Measurements from ENCODE around the gene C5.
A peak's percentile ranks its signal among the peaks of the same experiment; 100 is the strongest.

The C5 gene

DNA sequence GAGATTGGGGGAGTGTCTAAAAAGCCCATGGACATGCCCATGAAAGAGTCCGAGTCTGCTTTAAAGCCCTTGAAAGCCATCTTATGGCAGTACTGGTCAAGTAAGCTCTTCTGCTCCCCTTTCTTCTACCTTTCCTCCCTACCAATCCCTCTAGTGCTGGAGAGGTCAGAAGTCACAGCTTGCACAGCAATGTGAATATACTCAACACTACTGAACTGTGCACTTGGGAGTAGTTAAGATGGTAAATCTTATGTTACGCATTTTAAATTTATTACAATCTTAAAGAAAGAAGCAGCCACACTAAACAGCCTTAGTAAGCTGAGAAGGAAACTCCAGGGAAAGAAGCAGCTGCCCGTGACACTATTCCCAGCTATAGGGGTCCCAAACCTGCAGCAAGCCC lies 111.2 kb downstream of the C5 start:
- DNase-seq = no peak

DNA sequence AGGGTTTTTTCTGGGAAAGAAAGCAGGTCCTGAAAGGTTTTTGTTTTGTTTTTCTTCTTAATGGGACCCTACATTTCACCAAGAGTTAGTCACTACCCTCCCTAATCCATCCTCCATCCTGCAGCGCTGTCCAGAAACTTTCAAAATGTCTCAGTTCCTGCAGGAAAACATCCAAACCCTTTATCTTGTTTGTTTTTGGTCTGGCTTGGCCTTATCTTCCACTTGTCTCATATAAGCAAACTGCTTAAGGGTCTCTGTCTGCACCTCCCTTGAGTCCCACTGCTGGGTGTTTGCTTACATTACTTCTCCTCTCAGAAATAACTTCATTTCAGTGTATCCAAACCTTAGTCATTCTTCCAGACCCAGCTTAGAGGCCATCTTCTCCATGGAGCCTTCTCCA lies 112.5 kb downstream of the C5 start:
- DNase-seq = no peak

DNA sequence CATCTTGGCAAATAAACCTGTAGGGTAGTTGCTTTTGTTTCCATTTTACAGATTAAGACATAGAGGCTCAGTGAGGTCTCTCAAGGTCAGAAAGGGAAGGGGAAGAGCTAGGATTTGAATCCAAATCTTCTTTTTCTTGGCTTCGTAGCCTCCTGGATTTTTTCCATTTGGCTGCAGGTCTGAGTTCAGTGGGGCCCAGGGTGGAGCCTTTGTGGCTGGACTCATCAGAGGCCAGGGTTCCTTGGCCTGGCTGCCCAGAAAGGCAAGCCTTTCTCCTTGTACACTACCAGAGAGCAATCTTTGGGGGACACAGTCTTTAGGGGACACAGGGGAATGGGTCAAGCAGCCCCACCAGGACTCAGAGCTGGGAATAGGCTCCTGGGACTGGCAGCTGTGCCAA lies 112.9 kb downstream of the C5 start:
- no peak for DNase-seq

DNA sequence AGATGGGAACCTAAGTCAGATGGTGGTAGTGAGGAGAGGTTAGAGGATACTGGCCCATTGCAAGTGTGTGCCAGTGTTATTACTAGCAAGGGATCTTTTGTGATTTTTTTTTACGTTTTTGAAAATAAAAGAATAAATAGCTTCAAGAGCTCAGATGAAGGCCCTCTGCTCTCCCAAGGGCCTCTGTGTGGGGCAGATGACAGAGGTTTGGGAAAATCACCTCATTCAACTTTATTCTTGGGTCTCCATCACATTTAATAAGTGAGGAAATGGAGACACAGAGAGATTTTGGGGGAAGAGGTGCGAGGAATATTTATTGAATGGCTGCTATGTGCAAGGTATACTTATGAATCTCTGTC lies 113.3 kb downstream of the C5 start:
- no peak for DNase-seq

DNA sequence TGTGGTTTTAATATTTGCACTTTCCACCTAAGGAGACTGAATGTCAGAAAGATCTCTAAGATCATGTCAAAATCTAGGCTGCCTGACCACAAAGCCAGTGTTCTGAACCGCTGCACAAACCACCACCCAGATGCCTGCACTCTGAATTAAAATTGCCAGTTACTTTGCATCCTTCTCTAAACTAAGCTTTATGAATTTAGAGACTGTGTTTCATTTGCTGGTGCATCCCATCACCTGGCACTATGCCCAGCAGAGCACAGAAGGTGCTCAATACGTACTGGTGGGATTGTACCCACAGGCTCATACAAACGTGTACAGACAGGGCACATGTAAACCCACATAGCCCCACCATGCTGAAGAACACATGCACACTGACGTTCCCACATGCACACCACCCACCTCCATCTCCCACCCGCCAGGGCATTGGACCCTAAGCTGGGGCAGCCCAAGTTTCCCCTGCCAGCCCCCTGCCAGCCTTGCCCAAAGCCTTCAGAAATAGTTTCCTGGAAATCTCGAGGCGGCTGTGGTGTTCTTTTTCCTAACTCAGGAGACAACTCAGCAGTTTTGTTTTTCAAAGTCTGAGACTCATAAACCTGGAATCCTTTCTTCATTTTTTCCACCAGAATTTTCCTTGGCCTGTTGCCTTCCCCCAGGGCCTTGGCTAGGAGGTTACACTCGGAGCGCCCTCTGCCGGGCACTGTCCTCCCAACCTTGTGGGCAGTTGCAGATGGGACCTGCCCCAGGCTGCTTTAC lies 113.9 kb downstream of the C5 start:
- peak; percentile 45 to 79 for DNase-seq

DNA sequence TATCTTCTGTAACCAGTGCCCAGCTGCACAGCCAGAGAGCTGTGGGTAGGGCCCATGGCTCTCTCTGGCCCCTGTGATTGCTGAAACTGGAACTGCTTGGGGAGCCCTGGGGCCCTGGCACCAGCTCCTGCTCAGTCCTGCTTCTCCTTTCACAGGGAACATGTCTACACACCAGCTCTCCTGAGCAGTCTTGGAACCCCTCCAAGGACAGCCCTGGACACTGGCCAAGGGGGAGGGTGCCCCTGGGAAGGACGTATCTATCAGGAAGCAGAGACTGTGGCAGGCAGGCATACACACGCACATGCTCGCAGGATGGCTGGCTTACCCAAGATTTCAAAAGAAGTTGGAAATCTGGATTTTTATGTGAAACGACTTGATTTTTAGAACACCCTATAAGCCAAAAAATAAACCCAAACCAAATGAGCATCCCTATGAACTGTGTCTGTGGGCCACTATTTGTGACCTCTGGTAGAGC lies 114.7 kb downstream of the C5 start:
- no peak for DNase-seq

DNA sequence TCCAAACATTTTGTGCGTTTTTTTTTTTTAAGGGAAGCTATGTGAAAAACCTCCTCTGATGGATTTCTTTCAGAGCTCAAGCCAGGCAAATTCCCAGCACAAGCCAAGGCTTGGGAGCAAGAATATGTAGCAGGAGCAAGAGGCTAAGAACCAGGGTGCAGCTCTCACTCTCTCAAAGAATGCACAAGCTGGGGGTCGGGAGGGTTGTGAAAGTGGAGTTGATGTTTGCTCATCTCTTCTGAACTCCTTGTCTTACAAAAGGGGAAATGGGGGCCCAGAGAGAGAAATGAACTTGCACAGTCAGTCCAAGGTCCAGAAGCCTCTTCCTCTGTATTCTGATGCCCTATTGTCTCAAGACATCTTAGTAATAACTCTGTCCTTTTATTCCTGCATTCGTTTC lies 115.8 kb downstream of the C5 start:
- DNase-seq = no peak

DNA sequence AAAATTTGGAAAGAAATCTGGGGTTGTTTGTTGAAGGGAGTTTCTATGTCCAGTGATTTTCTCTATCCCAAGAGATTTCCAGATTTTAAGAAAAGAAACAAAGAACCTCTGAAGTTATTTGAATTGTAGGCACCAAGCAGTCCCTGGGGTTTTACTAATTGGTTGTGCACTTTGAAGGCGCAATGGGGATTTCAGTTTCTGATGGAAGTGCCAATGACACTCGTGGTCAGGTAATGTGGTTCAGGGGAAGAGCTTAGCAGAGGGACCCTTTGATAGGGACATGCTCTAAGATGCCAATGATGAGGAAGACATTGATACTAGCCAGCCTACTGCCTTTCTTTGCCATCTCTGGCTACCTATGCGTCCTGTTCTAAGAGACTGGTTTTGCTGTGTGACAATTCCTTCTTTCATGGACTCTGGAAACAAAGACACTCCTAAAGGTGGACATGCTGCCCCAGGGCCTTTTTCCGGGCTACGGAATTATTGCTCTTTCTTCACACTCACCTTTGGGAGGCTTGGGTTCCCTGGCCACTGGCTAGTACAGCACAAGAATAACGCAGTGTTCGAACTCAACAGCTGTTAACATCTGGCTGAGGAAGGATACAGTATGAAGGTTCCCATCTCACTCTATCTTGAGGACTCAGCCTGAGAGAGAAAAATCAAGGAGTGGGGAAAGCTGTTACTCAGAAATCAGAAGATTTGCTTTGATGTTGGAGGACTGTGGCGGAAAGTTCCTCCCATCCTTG lies 116.6 kb downstream of the C5 start:
- no peak for DNase-seq

DNA sequence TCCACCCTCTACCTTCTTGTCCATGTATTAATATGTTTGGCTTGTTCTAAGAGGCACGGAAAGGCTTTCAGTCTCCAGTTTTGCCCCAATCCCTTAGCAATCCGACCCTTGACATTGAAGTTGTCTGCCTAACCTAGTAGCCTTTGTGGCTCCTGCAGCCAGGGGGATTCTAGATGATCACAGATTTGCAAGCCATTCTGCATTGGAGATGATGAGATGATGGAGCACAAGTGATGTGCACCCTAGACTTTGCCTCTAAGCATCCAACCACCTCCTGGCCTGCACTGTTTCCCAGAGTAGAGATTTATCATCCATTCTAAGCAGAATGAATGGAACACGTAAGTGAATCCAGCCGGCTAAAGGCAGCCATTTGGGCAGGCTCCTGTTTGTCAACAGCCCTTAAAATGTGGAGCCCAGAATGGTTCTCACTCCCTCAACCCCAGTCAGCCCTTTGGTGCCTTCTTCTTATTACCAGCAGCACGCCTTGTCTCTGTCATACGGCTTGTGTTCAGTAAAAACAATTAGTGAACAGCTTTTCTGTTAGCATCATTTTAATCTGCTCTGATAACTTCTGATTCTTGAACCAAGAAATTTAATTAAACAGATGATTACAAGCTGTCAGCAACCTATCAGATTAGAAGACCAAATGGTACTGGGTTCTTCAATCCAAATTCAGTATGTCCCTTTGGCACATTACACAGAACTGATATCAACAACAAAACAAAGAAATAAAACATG lies 117.8 kb downstream of the C5 start:
- DNase-seq = no peak

DNA sequence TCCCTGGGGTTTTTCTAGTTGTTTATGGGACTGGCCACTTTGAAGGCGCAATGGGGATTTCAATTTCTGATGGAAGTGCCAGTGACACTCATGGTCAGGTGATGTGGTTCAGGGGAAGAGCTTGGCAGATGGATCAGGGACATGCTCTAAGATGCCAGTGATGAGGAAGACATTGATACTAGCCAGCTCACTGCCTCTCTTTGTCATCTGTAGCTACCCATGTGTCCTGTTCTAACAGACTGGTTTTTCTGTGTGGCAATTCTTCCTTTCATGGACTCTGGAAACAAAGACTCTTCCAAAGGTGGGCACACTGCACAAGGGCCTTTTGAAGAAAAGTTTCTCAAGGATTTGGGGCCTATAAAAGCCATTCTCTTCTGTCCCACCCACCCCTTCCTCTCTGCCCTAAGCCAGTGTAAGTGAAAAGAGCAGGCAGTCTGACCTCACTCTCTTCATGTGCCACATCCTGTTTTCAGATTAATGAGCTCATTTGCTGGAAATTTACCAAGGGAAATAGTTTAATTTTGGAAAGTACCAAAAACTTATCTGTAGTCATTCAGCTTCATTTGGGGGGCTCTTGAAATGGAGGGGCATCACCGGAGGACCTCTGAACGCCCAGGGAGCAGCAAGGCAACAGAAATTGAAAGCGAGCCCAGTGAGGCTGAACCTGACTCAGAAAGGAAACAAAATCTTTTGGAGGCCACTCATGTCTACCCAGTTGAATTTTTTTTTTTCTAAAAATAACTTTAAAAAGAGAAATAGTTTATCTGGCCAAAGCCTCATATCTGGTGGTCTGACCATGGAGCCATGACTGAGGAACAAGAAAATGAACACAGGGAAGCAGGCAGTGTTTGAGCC lies 118.6 kb downstream of the C5 start:
- DNase-seq = no peak

DNA sequence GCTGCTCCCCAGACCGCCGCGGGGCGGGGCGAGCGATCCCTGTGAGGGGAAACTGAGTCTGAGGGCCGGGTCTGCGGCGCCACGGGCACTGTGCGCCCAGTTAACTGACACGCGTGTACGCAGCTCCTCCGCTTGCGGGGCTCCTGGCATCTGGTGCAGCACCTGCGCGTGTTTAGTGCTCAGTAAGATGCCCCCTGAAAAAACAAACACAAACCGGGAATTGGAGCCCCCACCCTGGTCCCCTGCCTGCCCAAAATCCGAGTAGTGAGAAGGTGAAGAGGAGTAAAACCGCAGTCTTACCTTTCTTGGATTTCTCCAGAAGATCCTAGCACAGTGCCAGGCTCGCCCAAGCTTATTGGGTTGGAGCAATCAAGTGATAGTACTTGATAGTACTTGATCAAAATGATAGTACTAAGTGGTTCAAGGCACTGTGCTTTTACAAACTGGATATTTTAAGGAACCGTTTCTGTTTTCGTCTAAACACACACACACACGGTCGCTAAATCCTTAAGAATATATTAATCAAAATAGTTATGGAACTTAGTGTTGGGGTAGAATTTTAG lies 120.8 kb downstream of the C5 start:
- no peak for DNase-seq

DNA sequence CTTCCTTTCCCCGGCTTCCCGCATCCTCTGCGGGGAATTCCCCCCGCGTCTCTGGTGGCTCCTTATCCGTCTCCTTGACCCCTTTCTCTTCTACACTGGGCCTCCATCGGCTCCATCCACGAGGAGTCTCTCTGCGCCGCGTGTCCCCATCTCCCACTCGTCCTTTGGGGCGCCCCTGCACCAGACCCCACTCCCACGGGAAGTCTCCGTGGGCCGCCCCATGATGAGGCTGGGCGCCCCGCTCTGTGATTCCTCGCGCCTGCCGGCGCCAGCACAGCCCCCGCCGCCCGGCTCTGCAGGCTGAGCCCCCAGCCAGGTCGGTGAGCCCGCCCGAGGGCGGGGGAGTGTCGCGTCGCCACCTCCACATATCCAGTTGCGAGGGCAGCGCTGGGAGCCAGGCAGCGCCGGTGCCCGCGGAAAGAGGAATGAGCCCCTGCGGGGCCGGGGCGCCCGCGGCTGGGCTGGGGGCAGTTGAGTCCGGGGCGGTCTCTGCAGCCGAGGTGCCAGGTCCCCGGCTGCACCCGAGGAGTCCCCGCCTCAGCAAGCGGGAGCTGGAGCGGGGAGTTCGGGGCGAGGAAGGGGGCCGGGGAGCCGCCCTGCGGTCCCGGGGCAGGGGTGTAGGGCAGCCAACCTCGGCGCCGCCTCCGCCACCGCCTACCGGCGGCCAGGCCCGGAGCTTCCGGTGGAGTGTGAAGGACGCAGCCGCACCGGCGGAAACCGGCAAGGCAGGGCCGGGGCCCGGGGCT lies 121.4 kb downstream of the C5 start:
- peak; percentile 19 to 67 for DNase-seq

DNA sequence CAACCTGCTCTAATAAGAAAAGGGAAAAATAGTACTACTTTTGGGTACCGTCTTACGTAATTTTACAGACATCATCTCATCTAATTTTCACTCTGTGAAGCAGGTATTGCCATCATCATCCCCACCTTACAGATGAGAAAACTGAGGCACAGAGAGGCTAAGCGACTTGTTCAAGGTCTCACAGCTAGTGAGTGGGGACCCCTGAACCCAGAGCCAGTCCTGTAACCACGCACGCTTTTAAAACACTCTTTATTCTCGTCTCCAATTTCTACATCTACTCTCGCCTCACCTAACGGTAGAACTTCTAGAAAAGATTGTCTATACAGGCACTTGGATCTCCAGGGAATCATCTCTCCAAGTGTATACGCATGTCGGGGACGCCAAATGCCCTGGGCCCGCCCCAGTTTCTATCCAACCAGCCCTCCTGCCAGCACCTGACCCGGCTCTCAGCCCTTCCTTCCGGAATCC lies 122.0 kb downstream of the C5 start:
- DNase-seq = no peak

DNA sequence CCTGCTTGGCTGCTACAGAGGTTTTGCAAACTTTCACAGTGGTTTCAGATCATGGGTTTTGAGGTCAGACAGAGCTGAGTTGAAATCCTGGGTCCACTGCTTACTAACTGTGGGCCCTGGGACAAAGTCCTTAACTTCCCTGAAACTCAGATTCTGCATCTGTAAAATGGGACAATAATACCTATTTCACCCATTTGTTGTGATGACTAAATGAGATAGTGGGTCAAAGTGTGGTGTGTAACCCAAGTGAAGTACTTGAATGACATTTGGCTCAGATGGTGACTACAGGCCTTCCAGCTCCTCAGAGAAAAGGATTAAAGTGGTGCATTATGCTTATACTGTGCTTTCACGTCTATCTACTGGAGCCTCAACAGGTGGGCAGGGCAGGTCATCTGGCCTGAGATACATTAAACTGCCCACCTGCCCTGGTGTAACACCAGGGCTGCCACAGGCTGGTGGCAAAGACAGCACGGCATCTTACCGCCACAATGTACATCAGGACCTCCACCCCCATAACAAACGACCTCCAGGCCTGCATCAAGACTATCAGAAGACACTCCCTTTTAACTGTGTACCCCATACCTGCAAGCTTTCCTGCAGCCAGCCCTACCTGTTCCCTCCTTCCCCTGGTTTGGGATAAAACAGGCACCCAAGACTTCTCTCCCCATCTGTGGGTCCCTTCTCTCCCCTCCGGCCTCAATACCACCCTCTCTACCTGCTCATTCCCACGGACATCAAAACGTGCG lies 122.6 kb downstream of the C5 start:
- no peak for DNase-seq

DNA sequence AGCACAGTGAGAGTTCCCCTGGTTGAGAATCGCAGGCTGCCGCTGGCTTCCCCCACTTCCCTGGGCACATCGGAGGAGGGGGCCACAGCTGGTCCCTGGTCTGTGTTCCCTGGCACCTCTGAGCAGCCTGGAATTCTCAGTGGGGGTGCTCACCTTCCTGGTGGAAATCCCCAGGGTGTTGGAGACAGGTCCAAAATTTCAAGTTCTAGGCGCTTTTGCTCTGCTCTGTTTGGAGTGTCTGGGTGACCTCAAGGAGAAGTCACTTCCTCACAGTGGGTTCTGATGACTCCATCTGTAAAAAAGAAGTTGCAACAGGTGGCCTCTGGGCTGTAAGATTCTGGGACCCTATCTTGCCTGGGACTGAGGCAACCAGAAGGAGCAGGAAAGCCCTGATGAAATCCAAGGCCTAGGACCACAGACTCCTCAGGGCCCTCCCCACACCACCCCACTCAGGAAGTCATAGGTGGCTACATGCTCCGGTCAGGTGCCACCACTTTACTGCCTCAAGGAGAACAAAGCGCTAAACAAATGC lies 123.6 kb downstream of the C5 start, which contains the start of gene TRAF1:
TSS of gene TRAF1 (minus strand) at position 400 of the 532 bp plus-strand sequence. CDS start 721 bp downstream, outside the sequence.
- no peak for DNase-seq

DNA sequence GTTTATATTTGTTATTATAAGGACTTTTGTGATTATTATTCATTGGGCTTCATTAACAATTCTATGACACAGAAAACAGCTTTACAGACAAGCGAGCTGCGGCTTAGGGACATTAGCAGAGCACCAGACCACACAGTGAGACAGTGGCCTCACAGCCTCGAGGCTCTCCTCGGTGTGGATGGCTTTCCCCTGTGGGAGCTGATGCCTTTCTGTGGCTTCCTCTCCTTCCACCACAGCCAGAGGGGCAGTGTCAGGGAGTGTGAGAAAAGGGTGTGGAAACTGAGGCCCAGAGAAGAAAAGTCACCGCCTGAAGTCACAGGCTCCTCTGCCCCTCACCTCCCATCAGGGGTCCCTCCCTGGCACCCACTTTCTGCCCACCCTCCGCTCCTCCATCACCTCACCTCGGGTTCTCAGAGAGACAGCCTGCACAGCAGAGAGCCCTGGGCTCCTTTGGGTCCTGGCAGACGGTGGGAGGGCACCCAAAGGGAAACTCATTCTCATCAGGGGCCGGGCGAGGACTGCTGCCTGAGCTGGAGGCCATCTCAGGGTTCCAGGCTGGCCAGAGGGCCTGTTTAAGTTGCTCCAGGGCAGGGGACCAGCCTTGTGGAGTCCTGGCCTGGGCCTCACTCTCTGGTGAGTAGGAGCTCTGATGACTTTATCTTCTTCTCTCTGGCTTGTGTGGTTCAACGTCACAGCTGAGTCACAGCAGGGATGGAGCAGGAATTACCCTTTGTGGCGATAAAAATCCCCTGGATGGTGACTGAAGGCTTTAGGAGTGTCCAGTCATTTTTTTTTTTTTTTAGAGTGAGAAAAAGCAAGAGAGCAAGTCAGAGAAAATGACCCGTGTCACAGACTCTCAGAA lies 124.3 kb downstream of the C5 start:
- DNase-seq = no peak

DNA sequence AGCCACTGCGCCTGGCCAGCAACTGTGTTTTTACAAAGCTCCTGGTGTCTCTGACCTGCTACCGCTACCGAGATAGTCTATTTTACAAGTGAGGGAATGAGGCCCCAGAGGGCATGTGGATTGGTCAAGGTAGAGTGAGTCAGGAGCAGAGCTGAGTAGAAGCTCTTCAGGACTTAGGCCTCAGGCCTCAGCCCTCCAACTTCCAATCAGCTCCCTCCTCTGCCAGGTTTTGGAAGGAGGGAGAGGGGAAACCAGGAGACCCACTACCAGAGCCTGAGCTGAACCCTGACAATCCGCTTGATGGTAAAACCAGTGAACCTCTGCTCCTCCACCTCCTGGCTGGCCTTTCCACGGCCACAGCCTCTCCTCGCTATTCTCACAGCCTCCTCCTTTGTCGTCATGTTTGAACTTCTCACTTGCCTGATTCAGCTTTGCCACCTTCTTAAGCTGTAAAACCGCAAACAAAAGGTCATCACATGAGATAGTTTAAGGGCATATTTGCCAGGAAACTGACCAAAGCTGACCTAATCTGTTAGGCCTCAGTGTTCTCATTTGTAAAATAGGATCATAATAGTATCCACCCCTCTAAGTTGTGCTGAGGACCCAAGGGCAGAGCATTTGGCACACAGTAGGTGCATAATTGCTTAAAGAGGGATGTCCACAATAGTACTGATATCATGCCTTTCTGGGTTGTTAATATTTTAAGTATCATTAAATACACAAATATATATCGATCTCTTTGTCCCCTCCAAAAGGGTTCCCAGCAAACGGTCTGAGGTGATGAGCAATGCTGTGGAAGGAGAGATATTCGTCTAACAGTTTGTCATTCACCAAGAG lies 125.2 kb downstream of the C5 start:
- DNase-seq = no peak

DNA sequence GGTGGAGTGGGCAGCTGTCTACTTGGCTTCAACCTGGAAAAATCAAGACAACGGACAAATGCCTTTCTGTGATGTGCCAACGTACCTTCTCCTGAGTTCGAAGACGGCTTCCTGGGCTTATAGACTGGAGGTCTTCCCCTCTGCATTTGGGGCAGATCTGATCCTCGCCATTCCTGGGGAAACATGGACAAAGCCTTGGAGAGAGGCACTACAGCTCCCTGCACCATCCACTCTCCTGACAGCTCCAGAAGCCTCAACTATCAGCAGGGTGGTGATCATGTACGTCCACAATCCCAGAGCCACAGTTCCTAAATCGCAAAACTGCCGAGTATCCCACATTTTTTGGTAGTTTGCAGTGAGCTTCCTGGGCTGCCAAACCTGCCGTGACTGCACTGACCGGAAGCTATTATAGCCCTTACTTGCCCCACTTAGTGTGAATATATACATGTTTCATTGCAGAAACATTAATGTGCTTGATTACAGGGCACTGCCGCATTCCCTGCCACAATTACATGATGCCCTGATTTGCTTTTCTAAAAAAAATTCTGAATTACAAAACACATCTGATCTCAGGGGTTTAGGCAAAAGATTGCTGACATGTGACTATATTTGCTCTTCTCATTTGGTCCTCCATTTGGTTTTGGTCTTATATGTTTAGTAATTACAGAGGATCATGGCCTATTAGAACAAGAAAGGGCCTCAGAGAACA lies 126.3 kb downstream of the C5 start:
- no peak for DNase-seq
